Stimulated activated CD8-positive, alpha-beta memory T cell treated with anti-CD3 and anti-CD28 coated beads, Interleukin-7, amount 100 ng/mL, for 24 hours (primary cell): ENCODE results near the gene GNB3.

Experiments used
- DNase-seq: peaks from one replicate; pipeline ENCODE4 v3.0.0-alpha.2; 2020; ENCODE audit warnings: low read depth

GNB3 gene

GRCh38 chr12:6823182-6824084, 17.3 kb upstream of the GNB3 start:
- DNase-seq = no peak

- no peak for DNase-seq
These were observed 16.5 kb upstream of the GNB3 start for GRCh38 chr12:6824085-6824775.

- no peak for DNase-seq
These were observed 15.8 kb upstream of the GNB3 start for GRCh38 chr12:6824901-6825381.

GRCh38 chr12:6825398-6826124, 15.2 kb upstream of the GNB3 start:
- DNase-seq = peak; percentile 68

GRCh38 chr12:6826125-6826733, 14.5 kb upstream of the GNB3 start:
- no peak for DNase-seq

- DNase-seq = no peak
These were observed 13.8 kb upstream of the GNB3 start for GRCh38 chr12:6826734-6827436.

- peak; percentile 26 for DNase-seq
These were observed 13.3 kb upstream of the GNB3 start for GRCh38 chr12:6827437-6827911.

GRCh38 chr12:6827982-6828780, 12.5 kb upstream of the GNB3 start, which contains the start of gene P3H3:
TSS of gene P3H3 (plus strand) at chr12:6828407. CDS start at chr12:6828441, 34 bp downstream.
- no peak for DNase-seq

- no peak for DNase-seq
These were observed 11.8 kb upstream of the GNB3 start for GRCh38 chr12:6828781-6829535.

- no peak for DNase-seq
These were observed 11.0 kb upstream of the GNB3 start for GRCh38 chr12:6829536-6830220.

GRCh38 chr12:6830286-6830890, 10.3 kb upstream of the GNB3 start:
- DNase-seq = no peak

- no peak for DNase-seq
These were observed 9.7 kb upstream of the GNB3 start for GRCh38 chr12:6830999-6831398.

- no peak for DNase-seq
These were observed 9.2 kb upstream of the GNB3 start for GRCh38 chr12:6831450-6831995.

- no peak for DNase-seq
These were observed 8.6 kb upstream of the GNB3 start for GRCh38 chr12:6832125-6832524.

GRCh38 chr12:6833189-6833890, 7.4 kb upstream of the GNB3 start:
- DNase-seq = no peak

- no peak for DNase-seq
These were observed 6.5 kb upstream of the GNB3 start for GRCh38 chr12:6834254-6834653.

- DNase-seq = no peak
These were observed 5.9 kb upstream of the GNB3 start for GRCh38 chr12:6834873-6835272.

- no peak for DNase-seq
These were observed 3.9 kb upstream of the GNB3 start for GRCh38 chr12:6836851-6837250.
